SU-DHL-6 (cell line): ENCODE data around the gene RBFOX1.

Experiments used
- H2AFZ ChIP-seq: fragments of 200-600 bp; sonication (generic); 2 replicates; pipeline ENCODE4 v1.6.1; 2014; ENCODE audit warnings: low read depth, mild to moderate bottlenecking, moderate library complexity, mixed read lengths, antibody characterized with exemption, low read length; ENCODE audit not compliant: severe bottlenecking
- H3F3A ChIP-seq: fragments of 200-600 bp; shearing (Covaris generic); 2 replicates; pipeline ENCODE4 v1.6.0; 2016; ENCODE audit warnings: antibody characterized with exemption, mild to moderate bottlenecking; ENCODE audit not compliant: insufficient read depth
- H3K27ac ChIP-seq: fragments of 200-600 bp; sonication (generic); 2 replicates; pipeline ENCODE4 v1.5.1; 2016; ENCODE audit warnings: low read depth, mild to moderate bottlenecking, low read length, moderate library complexity, mixed read lengths
- H3K27me3 ChIP-seq: fragments of 200-600 bp; sonication (generic), shearing (Covaris generic); 2 replicates; pipeline ENCODE4 v1.6.0; 2014; ENCODE audit warnings: mild to moderate bottlenecking, low read length
- H3K36me3 ChIP-seq: fragments of 200-600 bp; sonication (generic); 2 replicates; pipeline ENCODE4 v1.6.1; 2014; ENCODE audit warnings: mild to moderate bottlenecking, low read length, mixed read lengths
- H3K4me2 ChIP-seq: fragments of 300-600, 200-600 bp; shearing (Covaris generic), sonication (generic); 2 replicates; pipeline ENCODE4 v1.6.0; 2014; ENCODE audit warnings: low read length, low read depth, mild to moderate bottlenecking; ENCODE audit not compliant: poor library complexity, severe bottlenecking
- H3K4me3 ChIP-seq: fragments of 200-600 bp; sonication (generic); 2 replicates; pipeline ENCODE4 v1.5.1; 2014; ENCODE audit warnings: antibody characterized with exemption, low read length, mild to moderate bottlenecking, mixed read lengths; ENCODE audit not compliant: insufficient read depth, poor library complexity, severe bottlenecking
- H3K79me2 ChIP-seq: fragments of 200-600 bp; sonication (generic); 2 replicates; pipeline ENCODE4 v1.6.1; 2014; ENCODE audit warnings: mild to moderate bottlenecking, low read length, moderate library complexity; ENCODE audit not compliant: insufficient read depth
- H3K9ac ChIP-seq: fragments of 200-600 bp; sonication (generic); 2 replicates; pipeline ENCODE4 v1.7.0; 2014; ENCODE audit warnings: mild to moderate bottlenecking, low read length
- H3K9me2 ChIP-seq: fragments of 200-600 bp; sonication (generic); replicated peaks from 2 replicates; pipeline ENCODE4 v1.6.1; 2014; ENCODE audit warnings: low read length; ENCODE audit not compliant: insufficient read depth
- H3K9me3 ChIP-seq: fragments of 200-600 bp; sonication (generic); 2 replicates; pipeline ENCODE4 v1.6.1; 2014; ENCODE audit warnings: low read length, mixed read lengths; ENCODE audit not compliant: insufficient read depth
- H4K20me1 ChIP-seq: fragments of 200-600 bp; sonication (generic); 2 replicates; pipeline ENCODE4 v1.6.1; 2014; ENCODE audit warnings: low read depth, mild to moderate bottlenecking, antibody characterized with exemption, low read length, moderate library complexity, mixed read lengths
- CTCF ChIP-seq: fragments of 200-600 bp; sonication (generic); IDR thresholded peaks from one replicate; pipeline ENCODE4 v1.5.1; 2017; ENCODE audit warnings: antibody characterized with exemption, mild to moderate bottlenecking, low read length, moderate library complexity; ENCODE audit not compliant: insufficient read depth, poor library complexity, severe bottlenecking
- EZH2phosphoT487 ChIP-seq: fragments of 200-600 bp; sonication (generic), shearing (Covaris generic); conservative IDR thresholded peaks from 2 replicates; pipeline ENCODE4 v1.6.1; 2018; ENCODE audit warnings: mild to moderate bottlenecking, antibody characterized with exemption, low read length, moderate library complexity, mixed read lengths

The RBFOX1 gene

GRCh38 chr16:7422036-7422888 lies 89.6 kb downstream of the RBFOX1 start:
- Histone ChIP-seq H3K4me2 (no peak overlapping the region), H3K4me3 (no peak overlapping the region), H3K27ac (no peak overlapping the region), H3K79me2 (no peaks in the 10 kb centered on the region), H3K9ac (no peak overlapping the region), H3K9me3 (no peaks in the 10 kb centered on the region), H3K27me3 (no peaks in the 10 kb centered on the region), H3K9me2 (no peaks in the 10 kb centered on the region), H4K20me1 (no peaks in the 10 kb centered on the region), H3K36me3 (no peaks in the 10 kb centered on the region), H2AFZ (no peak overlapping the region), H3F3A (no peaks in the 10 kb centered on the region)
- no peak for TF ChIP-seq EZH2phosphoT487
- TF ChIP-seq CTCF, result no peak

GRCh38 chr16:7423434-7424044 lies 90.9 kb downstream of the RBFOX1 start:
- Histone ChIP-seq H3K27me3 (no peaks in the 10 kb centered on the region), H3K9ac (no peak overlapping the region), H2AFZ (no peak overlapping the region), H3K9me3 (no peaks in the 10 kb centered on the region), H3K9me2 (no peaks in the 10 kb centered on the region), H3F3A (no peaks in the 10 kb centered on the region), H3K4me2 (no peak overlapping the region), H3K36me3 (no peaks in the 10 kb centered on the region), H4K20me1 (no peaks in the 10 kb centered on the region), H3K4me3 (no peak overlapping the region), H3K79me2 (no peaks in the 10 kb centered on the region), H3K27ac (no peak overlapping the region)
- no peak for TF ChIP-seq CTCF
- no peak for TF ChIP-seq EZH2phosphoT487

GRCh38 chr16:7426161-7426560 lies 93.5 kb downstream of the RBFOX1 start:
- Histone ChIP-seq H3K4me2 (no peak overlapping the region), H3K27ac (no peak overlapping the region), H3K9me2 (no peaks in the 10 kb centered on the region), H3K27me3 (no peaks in the 10 kb centered on the region), H2AFZ (no peak overlapping the region), H3K4me3 (no peak overlapping the region), H3F3A (no peaks in the 10 kb centered on the region), H3K79me2 (no peaks in the 10 kb centered on the region), H3K36me3 (no peaks in the 10 kb centered on the region), H3K9me3 (no peaks in the 10 kb centered on the region), H4K20me1 (no peaks in the 10 kb centered on the region), H3K9ac (no peak overlapping the region)
- TF ChIP-seq EZH2phosphoT487 (no peak), CTCF (no peak)
